CD4-positive, alpha-beta T cell treated with Interferon gamma for 1 hour (primary cell): Measurements from ENCODE around the gene CKLF.
A peak's percentile ranks its signal among the peaks of the same experiment; 100 is the strongest.
"Not testable (repeated sequence)": the region's sequence is repeated elsewhere in the genome, so short reads cannot be mapped to it uniquely, and the experiment has no call there.

Source experiments
- DNase-seq: peaks from one replicate; pipeline ENCODE4 v3.0.0-alpha.2; 2020

Gene CKLF

GRCh38 chr16:66552286-66553177 is at the start of gene CKLF:
CKLF (plus strand) TSS chr16:66552576; CDS start chr16:66552716, 140 bp downstream.
- DNase-seq, result peak; percentile 92

DNA sequence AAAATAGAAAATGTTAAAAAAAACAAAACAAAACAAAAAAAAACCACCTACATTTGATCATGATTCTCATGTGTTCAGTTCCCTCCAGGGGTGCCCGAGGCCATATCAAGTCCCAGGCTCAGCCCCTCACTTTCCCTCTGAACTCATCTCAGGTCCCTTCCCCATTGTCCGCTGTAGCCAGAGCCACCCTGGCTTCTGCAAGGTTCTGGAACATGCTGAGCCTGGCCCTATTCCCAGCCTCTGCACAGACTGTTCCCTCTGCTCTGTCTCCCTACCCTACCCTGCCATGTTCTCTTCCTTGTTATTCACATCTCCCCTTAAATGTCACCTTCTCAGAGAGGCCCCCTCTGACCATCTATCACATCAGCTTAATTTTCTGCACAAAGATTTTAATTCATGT is 49.3 kb upstream of the CKLF start:
- DNase-seq, result no peak

GRCh38 chr16:66503612-66504011 is 48.8 kb upstream of the CKLF start:
- no peak for DNase-seq

DNA sequence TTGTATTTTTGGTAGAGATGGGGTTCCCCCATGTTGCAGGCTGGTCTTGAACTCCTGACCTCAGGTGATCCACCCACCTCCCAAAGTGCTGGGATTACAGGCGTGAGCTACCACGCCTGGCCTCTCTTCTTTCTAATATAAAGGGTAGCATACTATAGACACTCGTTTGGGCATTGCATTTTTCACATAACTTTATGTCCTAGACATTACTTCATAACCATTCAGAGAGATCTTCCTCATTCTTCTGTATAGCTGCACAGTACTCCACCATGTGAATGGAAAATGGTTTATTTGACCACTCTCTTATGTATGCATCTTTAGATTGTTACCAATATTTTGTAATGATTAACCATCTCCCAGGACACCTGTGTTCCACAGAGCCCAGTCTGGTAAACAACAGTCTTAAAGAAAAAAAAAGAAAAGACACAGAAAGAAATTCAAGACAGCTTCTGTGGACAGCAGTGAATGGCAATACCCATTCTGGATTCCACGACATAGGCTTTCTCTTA is 44.6 kb upstream of the CKLF start:
- no peak for DNase-seq

DNA sequence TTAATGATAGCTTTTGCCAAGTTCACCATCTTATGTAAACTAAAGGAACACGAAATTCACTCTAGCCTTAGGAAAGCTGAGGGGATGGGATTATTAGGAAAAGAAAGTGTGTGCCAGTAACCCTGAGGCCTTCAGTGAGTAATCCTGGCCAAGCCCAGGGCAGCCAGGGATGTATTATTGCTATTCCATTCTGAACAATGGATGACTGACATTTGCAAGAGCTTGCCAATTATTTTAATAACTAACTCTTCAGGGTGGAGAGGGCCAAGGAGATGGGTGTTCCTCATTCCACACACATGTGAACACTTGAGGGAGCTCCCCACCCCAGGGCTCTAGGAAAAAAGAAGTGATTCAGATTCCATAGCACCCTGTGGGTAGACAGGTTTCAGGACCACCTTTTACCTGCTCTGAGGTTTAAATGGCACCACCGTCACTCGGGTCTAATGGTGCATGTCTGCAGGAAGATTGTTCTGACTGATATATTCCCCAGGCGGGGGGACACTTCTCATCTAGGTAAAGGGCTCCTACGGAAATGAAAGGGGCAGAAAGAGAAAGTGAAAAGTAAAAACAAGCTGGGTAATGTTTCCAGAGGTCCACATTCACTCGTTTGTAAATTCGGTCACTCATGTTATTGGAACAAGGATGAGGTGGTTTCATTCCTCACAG is 44.0 kb upstream of the CKLF start:
- DNase-seq, result no peak

GRCh38 chr16:66508914-66509496 is 43.4 kb upstream of the CKLF start:
- DNase-seq, result no peak

GRCh38 chr16:66509576-66509975 is 42.8 kb upstream of the CKLF start:
- no peak for DNase-seq

DNA sequence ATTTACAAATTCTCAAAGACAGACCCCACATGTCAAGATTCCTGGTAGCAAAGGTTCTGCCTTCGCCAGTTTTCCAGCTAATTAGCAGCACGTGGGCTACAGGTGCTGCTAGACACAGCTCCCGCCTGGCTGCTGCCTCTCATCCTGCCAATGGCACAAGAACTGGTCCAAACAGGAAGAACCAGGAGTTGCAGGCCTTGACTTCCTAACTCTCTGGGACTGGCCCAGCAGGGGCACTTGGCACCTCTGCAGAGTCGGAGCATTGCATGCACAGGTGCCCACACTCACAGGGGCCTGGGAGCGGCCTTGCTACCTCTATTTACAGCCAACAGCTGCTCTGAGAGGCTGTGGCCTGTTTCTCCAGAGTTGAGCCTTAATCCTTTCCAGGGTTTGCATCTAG is 42.1 kb upstream of the CKLF start:
- no peak for DNase-seq

GRCh38 chr16:66510711-66511601 is 41.4 kb upstream of the CKLF start:
- no peak for DNase-seq

- no peak for DNase-seq
Observed at GRCh38 chr16:66511602-66512271, 40.6 kb upstream of the CKLF start.

GRCh38 chr16:66512272-66513110 is 39.9 kb upstream of the CKLF start:
- DNase-seq, result no peak

GRCh38 chr16:66513111-66513723 is 39.2 kb upstream of the CKLF start:
- DNase-seq, result no peak

DNA sequence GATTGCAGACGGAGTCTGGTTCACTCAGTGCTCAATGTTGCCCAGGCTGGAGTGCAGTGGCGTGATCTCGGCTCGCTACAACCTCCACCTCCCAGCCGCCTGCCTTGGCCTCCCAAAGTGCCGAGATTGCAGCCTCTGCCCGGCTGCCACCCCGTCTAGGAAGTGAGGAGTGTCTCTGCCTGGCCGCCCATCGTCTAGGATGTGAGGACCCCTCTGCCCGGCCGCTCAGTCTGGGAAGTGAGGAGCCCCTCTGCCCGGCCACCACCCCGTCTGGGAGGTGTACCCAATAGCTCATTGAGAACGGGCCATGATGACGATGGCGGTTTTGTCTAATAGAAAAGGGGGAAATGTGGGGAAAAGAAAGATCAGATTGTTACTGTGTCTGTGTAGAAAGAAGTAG is 38.0 kb upstream of the CKLF start:
- not testable (repeated sequence) for DNase-seq

DNA sequence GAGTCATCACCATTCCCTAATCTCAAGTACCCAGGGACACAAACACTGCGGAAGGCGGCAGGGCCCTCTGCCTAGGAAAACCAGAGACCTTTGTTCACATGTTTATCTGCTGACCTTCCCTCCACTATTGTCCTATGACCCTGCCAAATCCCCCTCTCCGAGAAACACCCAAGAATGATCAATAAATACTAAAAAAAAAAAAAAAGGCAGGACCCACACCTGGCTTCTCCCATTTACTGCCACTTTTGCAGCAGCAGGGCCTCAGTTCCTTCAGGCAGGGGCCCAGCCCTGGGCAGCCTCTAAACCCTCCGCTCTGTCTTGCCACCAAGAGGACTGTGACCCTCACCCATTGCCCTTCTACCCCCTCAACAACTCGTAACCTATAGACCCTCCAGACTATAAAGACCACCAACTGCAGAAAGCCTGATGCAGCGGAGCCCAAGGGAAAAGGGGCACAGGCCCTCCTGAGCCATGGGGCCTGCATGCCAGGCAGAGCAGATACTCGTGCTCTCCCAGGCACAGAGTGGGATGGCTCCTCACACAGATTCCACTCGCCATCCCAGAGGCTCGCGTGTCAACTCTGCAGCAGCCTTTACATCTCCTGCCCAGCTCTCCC is 37.3 kb upstream of the CKLF start:
- DNase-seq, result not testable (repeated sequence)

- peak; percentile 43 for DNase-seq
Observed at GRCh38 chr16:66515596-66516508, 36.5 kb upstream of the CKLF start.

DNA sequence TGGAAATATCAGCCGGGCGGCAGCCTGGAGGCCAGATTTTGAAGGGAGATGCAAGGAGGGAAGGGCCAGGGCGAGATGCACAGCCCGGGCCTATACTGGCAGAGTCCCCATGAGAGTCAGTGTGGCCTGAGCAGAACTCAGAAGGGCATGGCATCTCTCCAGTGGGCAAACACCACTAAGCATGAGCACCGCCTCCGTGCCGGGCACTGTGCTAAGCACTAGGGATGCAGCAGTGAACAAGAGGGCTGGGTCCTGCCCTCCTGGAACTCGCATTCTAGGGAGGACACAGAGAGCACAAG is 35.9 kb upstream of the CKLF start:
- no peak for DNase-seq

GRCh38 chr16:66516808-66517585 is 35.4 kb upstream of the CKLF start:
- DNase-seq, result peak; percentile 94

GRCh38 chr16:66517586-66518263 is 34.7 kb upstream of the CKLF start:
- DNase-seq, result no peak
